Fibroblast of skin of right quadriceps (primary cell): ENCODE results near the gene MAP1A.
"Not testable (repeated sequence)": the region's sequence is repeated elsewhere in the genome, so short reads cannot be mapped to it uniquely, and the experiment has no call there.

Experiments used
- DNase-seq: peaks from one replicate; pipeline ENCODE4 v3.0.0-alpha.2; 2013

MAP1A gene

GRCh38 chr15:43531018-43531670 lies 13.7 kb downstream of the MAP1A start:
- DNase-seq: no peak

DNA sequence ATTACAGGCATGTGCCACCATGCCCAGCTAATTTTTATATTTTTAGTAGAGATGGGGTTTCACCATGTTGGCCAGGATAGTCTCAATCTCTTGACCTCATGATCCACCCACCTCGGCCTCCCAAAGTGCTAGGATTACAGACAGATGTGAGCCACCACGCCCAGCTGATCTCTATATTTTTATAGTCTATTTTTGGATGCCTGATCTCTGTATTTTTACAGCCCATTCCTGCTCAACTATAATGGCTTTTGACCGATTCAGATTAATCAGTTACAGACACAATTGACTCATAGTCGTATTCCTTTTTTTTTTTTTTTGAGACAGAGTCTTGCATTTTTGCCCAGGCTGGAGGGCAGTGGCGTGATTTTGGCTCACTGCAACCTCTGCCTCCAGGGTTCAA lies 15.4 kb downstream of the MAP1A start:
- peak; percentile 36 for DNase-seq

DNA sequence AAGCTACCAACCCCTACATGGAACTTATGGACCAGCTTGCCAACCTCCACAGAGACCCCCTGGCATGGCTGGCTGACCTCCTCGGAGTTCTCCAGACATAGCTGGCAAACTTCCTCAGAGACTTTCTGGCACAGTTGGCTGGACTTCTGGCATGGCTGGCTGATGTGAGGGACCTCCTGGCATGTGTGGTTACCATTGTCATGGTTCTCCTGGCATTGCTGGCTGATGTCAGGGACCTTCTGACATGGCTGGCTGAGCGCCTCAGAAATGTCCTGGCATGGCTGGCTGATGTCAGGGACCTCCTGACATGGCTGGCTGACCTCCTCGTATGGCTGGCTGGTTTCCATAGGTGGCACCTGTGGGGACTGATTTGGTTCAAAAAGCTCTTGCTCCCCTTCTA lies 17.5 kb downstream of the MAP1A start:
- DNase-seq: no peak

- no peak for DNase-seq
Observed at GRCh38 chr15:43538091-43538490, 20.7 kb downstream of the MAP1A start.

DNA sequence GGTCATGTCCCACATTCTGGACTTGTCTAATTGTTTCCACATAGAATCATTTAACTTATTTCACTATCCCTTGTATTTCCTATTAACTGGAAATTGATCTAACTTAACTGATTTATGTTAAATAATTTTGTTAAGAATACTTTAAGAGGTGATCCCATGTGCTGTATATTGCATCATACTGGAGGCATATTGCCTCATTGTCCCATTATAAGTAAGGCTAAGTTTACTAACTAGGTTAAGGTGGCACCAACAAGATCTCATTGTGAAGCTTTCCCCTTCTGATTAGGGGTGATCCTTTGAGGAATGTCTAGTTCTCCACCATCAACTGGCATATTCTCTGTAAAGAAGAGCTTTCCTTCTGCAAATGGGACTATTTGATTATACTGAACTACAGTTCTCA lies 24.4 kb downstream of the MAP1A start:
- DNase-seq: no peak

DNA sequence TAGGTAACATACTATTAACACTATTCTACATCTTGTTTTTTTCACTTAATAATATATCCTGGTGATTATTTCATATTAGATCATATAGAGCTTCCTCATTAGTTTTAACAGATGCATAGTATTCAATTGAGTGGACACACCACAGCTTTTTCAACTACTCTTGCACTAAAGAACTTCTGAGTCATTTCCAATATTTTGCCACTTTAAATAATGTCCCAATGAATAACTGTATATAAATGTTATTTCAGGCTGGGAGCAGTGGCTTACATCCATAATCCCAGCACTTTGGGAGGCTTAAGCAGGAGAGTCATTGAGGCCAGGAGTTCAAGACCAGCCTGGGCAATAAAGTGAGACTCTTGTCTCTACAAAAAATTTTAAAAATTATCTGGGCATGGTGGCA lies 26.9 kb downstream of the MAP1A start:
- no peak for DNase-seq

DNA sequence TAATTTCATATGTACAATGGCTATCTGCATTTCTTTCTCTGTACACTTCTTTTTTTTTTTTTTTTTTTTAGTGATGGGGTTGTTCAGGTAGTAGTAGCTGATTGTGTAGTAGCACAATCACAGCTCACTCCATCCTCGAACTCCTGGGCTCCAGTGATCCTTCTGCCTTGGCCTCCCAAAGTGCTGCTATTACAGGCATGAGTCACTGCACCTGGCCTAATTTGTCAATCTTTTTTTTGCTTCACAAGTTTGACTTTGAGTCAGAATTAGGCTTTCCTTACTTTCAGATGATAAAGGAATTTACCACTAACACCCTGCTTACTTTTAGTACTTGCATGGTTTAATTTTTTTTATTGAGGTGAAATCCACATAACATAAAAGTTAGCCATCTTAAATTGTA lies 28.0 kb downstream of the MAP1A start:
- no peak for DNase-seq

- DNase-seq: no peak
Observed at GRCh38 chr15:43547539-43547938, 30.1 kb downstream of the MAP1A start.

DNA sequence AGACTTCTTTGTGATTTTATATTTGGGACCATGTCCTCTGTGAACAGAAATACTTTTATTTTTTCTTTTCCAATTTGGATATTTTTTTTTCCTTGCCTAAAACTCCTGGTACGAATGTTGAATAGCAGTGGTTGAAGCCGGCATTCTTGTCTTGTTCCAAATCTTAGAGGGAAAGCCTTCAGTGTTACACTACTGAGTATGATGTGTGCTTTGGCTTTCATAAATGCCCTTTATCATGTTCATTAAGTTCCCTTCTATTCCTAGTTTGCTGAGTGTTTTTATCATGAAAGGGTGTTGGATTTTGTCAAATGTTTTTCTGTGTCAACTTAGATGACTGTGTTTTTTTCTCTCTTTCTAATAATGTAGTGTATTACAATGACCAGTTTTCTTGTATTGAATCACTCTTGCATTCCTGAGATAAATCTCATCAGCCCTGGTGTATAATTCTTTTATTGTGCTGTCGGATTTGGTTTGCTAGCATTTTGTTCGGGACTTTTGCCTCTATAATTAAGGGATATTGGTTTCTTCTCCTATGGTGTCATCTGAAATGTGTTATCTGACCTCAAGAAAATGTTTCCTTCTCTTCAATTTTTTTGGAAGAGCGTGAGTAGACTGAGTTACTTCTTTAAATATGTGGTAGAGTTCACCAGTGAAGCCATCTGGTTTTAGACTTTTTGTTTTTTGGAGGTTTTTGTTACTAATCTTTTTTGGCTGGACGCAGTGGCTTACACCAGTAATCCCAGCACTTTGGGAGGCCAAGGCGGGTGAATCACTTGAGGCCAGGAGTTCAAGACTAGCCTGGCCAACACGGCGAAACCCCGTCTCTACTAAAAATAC lies 33.3 kb downstream of the MAP1A start:
- DNase-seq: peak; percentile 80

DNA sequence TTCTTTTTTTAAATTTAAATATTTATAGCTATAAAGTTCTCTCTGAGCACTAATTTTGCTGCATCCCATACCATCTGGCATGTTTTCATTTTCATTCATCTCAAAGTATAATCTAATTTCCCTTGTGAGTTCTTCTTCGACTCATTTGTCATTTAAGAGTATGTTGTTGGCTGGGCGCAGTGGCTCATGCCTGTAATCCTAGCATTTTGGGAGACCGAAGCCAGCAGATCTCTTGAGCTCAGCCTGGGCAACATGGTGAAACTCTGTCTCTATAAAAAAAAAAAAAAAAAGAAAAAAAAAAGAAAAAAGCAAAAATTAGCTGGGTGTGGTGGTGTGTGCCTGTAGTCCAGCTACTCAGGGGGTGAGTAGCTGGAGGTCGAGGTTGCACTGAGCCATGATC lies 34.8 kb downstream of the MAP1A start:
- no peak for DNase-seq

GRCh38 chr15:43552986-43553385 lies 35.6 kb downstream of the MAP1A start:
- peak; percentile 32 for DNase-seq

DNA sequence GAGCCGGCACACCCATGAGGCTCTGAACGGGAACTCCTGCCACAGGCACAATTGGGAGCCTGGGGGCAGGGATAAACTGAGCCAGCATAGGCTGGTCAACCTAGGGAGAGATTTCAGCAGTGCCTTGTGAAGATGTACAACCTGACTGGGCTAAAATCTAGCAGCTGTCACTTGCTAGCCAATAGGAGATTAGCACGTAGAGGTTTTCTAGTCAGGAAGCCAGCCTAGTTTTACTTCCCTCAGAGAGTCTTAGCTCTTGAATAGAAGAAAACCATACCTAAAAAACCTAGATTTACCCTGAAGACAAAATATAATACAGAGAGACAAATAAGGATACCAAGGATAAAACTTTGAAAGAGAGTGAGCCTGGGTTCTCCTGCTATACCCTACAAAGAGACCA lies 45.3 kb downstream of the MAP1A start:
- DNase-seq: not testable (repeated sequence)

- DNase-seq: not testable (repeated sequence)
Observed at GRCh38 chr15:43563793-43564192, 46.4 kb downstream of the MAP1A start.

GRCh38 chr15:43566615-43567014 lies 49.2 kb downstream of the MAP1A start:
- DNase-seq: not testable (repeated sequence)

DNA sequence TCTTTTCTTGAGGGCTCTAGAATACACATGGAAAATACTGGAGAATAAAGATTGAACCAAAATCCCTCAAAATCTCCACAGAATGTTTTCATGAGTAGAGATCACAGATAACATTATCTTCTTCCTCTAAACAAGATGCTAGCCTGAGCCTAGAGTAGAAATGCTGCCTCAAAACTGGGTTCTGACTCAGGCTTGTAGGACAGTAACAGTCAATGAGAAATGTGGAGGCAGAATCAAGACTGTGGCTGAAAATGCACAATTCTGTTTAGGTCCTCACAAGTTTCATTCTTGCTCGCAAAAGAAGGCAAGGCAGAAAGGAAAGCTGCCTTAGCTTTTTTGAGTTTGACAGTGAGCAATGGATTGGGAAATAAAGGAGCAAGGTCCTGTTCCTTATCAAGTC lies 57.2 kb downstream of the MAP1A start:
- DNase-seq: not testable (repeated sequence)
